ENCODE data around the gene FBXW5.

Gene FBXW5

GRCh38 chr9:136958473-136958872, 13.9 kb upstream of the FBXW5 start:
- intact Hi-C loops (cut with DNase I; ENCODE audit: low total_unique reads), result no loop called here
- no peak overlapping the region for H3K4me3 ChIP-seq
- H3K4me1 ChIP-seq, result peaks cover 0 to 13% (median 10%) of the 10 kb centered on the region in 4 donors
- no peaks in the 10 kb centered on the region for H3K27me3 ChIP-seq
- H3K27ac ChIP-seq, result no peak overlapping the region
- H3K9me3 ChIP-seq, result no peaks in the 10 kb centered on the region
- H3K36me3 ChIP-seq, result no peaks in the 10 kb centered on the region
- no peak for DNase-seq
- TF ChIP-seq, protein P1, sequence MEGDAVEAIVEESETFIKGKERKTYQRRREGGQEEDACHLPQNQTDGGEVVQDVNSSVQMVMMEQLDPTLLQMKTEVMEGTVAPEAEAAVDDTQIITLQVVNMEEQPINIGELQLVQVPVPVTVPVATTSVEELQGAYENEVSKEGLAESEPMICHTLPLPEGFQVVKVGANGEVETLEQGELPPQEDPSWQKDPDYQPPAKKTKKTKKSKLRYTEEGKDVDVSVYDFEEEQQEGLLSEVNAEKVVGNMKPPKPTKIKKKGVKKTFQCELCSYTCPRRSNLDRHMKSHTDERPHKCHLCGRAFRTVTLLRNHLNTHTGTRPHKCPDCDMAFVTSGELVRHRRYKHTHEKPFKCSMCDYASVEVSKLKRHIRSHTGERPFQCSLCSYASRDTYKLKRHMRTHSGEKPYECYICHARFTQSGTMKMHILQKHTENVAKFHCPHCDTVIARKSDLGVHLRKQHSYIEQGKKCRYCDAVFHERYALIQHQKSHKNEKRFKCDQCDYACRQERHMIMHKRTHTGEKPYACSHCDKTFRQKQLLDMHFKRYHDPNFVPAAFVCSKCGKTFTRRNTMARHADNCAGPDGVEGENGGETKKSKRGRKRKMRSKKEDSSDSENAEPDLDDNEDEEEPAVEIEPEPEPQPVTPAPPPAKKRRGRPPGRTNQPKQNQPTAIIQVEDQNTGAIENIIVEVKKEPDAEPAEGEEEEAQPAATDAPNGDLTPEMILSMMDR (IDR thresholded peaks at IDR 0.05), result no peak

GRCh38 chr9:136957901-136958300, 13.4 kb upstream of the FBXW5 start:
- Histone ChIP-seq H3K4me3 (no peak overlapping the region), H3K27me3 (no peaks in the 10 kb centered on the region), H3K27ac (no peak overlapping the region), H3K9me3 (no peaks in the 10 kb centered on the region), H3K4me1 (peaks cover 0 to 13% (median 10%) of the 10 kb centered on the region in 4 donors), H3K36me3 (no peaks in the 10 kb centered on the region)
- intact Hi-C loops (cut with DNase I; ENCODE audit: low total_unique reads), result no loop called here
- DNase-seq, result no peak
- TF ChIP-seq, protein P1 (IDR thresholded peaks at IDR 0.05), result no peak

- Histone ChIP-seq H3K27me3 (no peaks in the 10 kb centered on the region), H3K4me3 (no peak overlapping the region), H3K27ac (no peak overlapping the region), H3K9me3 (no peaks in the 10 kb centered on the region), H3K36me3 (no peaks in the 10 kb centered on the region), H3K4me1 (peaks cover 0 to 13% (median 10%) of the 10 kb centered on the region in 4 donors)
- intact Hi-C loops (cut with DNase I; ENCODE audit: low total_unique reads), result no loop called here
- no peak for DNase-seq
- TF ChIP-seq, protein P1 (IDR thresholded peaks at IDR 0.05), result no peak
Observed at GRCh38 chr9:136957461-136957860, 12.9 kb upstream of the FBXW5 start.

DNA sequence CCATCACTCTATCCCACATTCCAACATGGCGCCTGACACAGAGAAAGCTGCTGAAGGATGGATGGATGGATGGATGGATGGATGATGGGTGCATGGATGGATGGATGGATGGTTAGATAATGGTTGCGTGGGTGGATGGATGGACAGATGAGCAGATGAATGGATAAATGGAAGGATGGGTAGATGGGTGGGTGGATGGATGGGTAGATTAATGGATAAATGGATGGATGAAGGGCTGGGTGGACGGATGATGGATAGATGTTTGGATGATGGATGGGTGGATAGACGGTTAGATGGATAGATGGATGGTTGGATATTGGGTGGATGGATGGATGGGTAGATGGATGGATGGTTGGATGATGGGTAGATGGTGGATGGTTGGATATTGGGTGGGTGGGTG, 12.1 kb upstream of the FBXW5 start:
- Histone ChIP-seq H3K27me3 (no peaks in the 10 kb centered on the region), H3K4me1 (peaks cover 0 to 10% (median 8%) of the 10 kb centered on the region in 4 donors), H3K36me3 (no peaks in the 10 kb centered on the region), H3K4me3 (no peak overlapping the region), H3K27ac (no peak overlapping the region), H3K9me3 (no peaks in the 10 kb centered on the region)
- no peak for DNase-seq
- intact Hi-C loops (cut with DNase I; ENCODE audit: low total_unique reads), result no loop called here
- TF ChIP-seq, protein P1 (IDR thresholded peaks at IDR 0.05), result no peak

- no peaks in the 10 kb centered on the region for H3K27me3 ChIP-seq
- H3K9me3 ChIP-seq, result no peaks in the 10 kb centered on the region
- H3K4me3 ChIP-seq, result no peak overlapping the region
- no peak overlapping the region for H3K27ac ChIP-seq
- no peak for DNase-seq
- intact Hi-C loops (cut with DNase I; ENCODE audit: low total_unique reads), result no loop called here
- TF ChIP-seq, protein P1 (IDR thresholded peaks at IDR 0.05), result no peak
- no peaks in the 10 kb centered on the region for H3K36me3 ChIP-seq
- peaks cover 0 to 5% (median 2%) of the 10 kb centered on the region in 4 donors for H3K4me1 ChIP-seq
Observed at GRCh38 chr9:136955943-136956335, 11.4 kb upstream of the FBXW5 start.

Data from tibial artery (tissue), 4 donors.